Measurements from ENCODE around the gene ZNF428.

- TF ChIP-seq CTCF (IDR thresholded peaks at IDR 0.05; ENCODE audit: low read depth, low read length, missing input control) (no peak), RAD21 (IDR thresholded peaks at IDR 0.05) (no peak), MAX (IDR thresholded peaks at IDR 0.05) (no peak), EGR1 (IDR thresholded peaks at IDR 0.05; ENCODE audit: low read depth in 2 of 2) (no peak), YY1 (IDR thresholded peaks at IDR 0.05) (no peak), GABPA (IDR thresholded peaks at IDR 0.05 in 1 of 2, conservative IDR thresholded peaks at IDR 0.05 in 1 of 2) (no peak), ZBTB33 (IDR thresholded peaks at IDR 0.05) (no peak), TAF1 (conservative IDR thresholded peaks at IDR 0.05) (no peak), RXRA (IDR thresholded peaks at IDR 0.05) (no peak), JUND (IDR thresholded peaks at IDR 0.05) (no peak)
Measured at GRCh38 chr19:43620061-43621001, 902 bp upstream of the ZNF428 start.
